Neuronal stem cell (in vitro differentiated cells): ENCODE measurements around the gene ATAD3B.

Experiments
- DNase-seq: peaks from one replicate; pipeline ENCODE4 v3.0.0-alpha.2; 2013; ENCODE audit warnings: low spot score
- H2AFZ ChIP-seq: one replicate; pipeline ENCODE4 v1.6.1; 2013; ENCODE audit warnings: mild to moderate bottlenecking, low read length, inconsistent platforms
- H2AK5ac ChIP-seq: 2 replicates; pipeline ENCODE4 v1.6.1; 2013; ENCODE audit warnings: low read depth, mild to moderate bottlenecking, inconsistent platforms, low read length, moderate library complexity, mixed read lengths
- H2BK120ac ChIP-seq: 2 replicates; pipeline ENCODE4 v1.6.1; 2013; ENCODE audit warnings: low read depth, mild to moderate bottlenecking, inconsistent platforms, low read length, moderate library complexity, mixed read lengths
- H2BK12ac ChIP-seq: one replicate; pipeline ENCODE4 v1.6.1; 2013; ENCODE audit warnings: low read length, inconsistent platforms
- H2BK15ac ChIP-seq: 2 replicates; pipeline ENCODE4 v1.6.1; 2013; ENCODE audit warnings: mild to moderate bottlenecking, low read length, inconsistent platforms, mixed read lengths
- H2BK5ac ChIP-seq: one replicate; pipeline ENCODE4 v1.6.1; 2013; ENCODE audit warnings: inconsistent platforms, mild to moderate bottlenecking, low read length, moderate library complexity
- H3K14ac ChIP-seq: one replicate; pipeline ENCODE4 v1.6.1; 2013; ENCODE audit warnings: low read length, inconsistent platforms
- H3K18ac ChIP-seq: 2 replicates; pipeline ENCODE4 v1.6.1; 2013; ENCODE audit warnings: low read length, inconsistent platforms
- H3K23ac ChIP-seq: 2 replicates; pipeline ENCODE4 v1.6.1; 2013; ENCODE audit warnings: low read depth, mild to moderate bottlenecking, mixed read lengths, low read length, inconsistent platforms; ENCODE audit not compliant: poor library complexity
- H3K27ac ChIP-seq: replicated peaks from 3 replicates; pipeline ENCODE4 v1.5.1; 2013; ENCODE audit warnings: low read length, inconsistent platforms
- H3K27me3 ChIP-seq, 3 experiments: 2 replicates each; pipeline ENCODE4 v1.6.1; 2013; ENCODE audit warnings: low read length in 3 of 3, mild to moderate bottlenecking in 2 of 3, inconsistent platforms in 1 of 3, low read depth in 1 of 3, mixed read lengths in 1 of 3, moderate library complexity in 1 of 3; ENCODE audit not compliant: control insufficient read depth in 3 of 3, insufficient read depth in 3 of 3
- H3K36me3 ChIP-seq, 2 donors: replicated peaks in 1 of 2; 2 replicates each; pipeline ENCODE4 v1.6.1; 2013; ENCODE audit warnings: low read length in 2 of 2; ENCODE audit not compliant: control insufficient read depth in 2 of 2, insufficient read depth in 2 of 2
- H3K4ac ChIP-seq: 2 replicates; pipeline ENCODE4 v1.6.1; 2013; ENCODE audit warnings: inconsistent platforms, mild to moderate bottlenecking, low read length, moderate library complexity
- H3K4me1 ChIP-seq, 2 donors: 1 replicate in 1 of 2; 2 replicates in 1 of 2; pipeline ENCODE4 v1.6.1; 2013; ENCODE audit warnings: low read length in 2 of 2, low read depth in 1 of 2; ENCODE audit not compliant: control insufficient read depth in 2 of 2, insufficient read depth in 1 of 2
- H3K4me2 ChIP-seq: one replicate; pipeline ENCODE4 v1.6.1; 2013; ENCODE audit warnings: mild to moderate bottlenecking, low read length, inconsistent platforms; ENCODE audit not compliant: insufficient read depth, poor library complexity, severe bottlenecking
- H3K4me3 ChIP-seq, 2 donors: 2 replicates each; pipeline ENCODE4 v1.5.1; 2013; ENCODE audit warnings: low read length in 2 of 2, mild to moderate bottlenecking in 2 of 2, inconsistent platforms in 1 of 2, moderate library complexity in 1 of 2
- H3K79me1 ChIP-seq: one replicate; pipeline ENCODE4 v1.6.1; 2013; ENCODE audit warnings: low read depth, mild to moderate bottlenecking, inconsistent platforms, low read length, moderate library complexity
- H3K9ac ChIP-seq: one replicate; pipeline ENCODE4 v1.6.1; 2013; ENCODE audit warnings: mild to moderate bottlenecking, low read depth, low read length, inconsistent platforms; ENCODE audit not compliant: poor library complexity
- H3K9me3 ChIP-seq, 2 donors: replicated peaks in 1 of 2; 2 replicates each; pipeline versions ENCODE3 to v1.6.1; 2013; ENCODE audit warnings: low read length in 2 of 2, mild to moderate bottlenecking in 2 of 2, inconsistent platforms in 1 of 2, low read depth in 1 of 2, mixed read lengths in 1 of 2, moderate library complexity in 1 of 2; ENCODE audit not compliant: control insufficient read depth in 2 of 2, insufficient read depth in 1 of 2
- H4K8ac ChIP-seq: one replicate; pipeline ENCODE4 v1.6.1; 2013; ENCODE audit warnings: low read depth, mild to moderate bottlenecking, inconsistent platforms, low read length, moderate library complexity
- H4K91ac ChIP-seq: one replicate; pipeline ENCODE4 v1.6.1; 2013; ENCODE audit warnings: low read length, low read depth, mild to moderate bottlenecking, inconsistent platforms; ENCODE audit not compliant: poor library complexity
- WGBS, 2 donors: extraction: QIAGEN DNeasy Blood & Tissue Kit; methylation state at CpG; one replicate each; pipeline ENCODE4 v1.1.7; 2013; ENCODE audit warnings: missing lambda C conversion rate in 2 of 2, mixed read lengths in 1 of 2; ENCODE audit not compliant: insufficient read length in 2 of 2, insufficient replicate concordance in 1 of 2; ENCODE audit errors: extremely low coverage in 2 of 2; 5-methylcytosine and 5-hydroxymethylcytosine counted together

The ATAD3B gene

DNA sequence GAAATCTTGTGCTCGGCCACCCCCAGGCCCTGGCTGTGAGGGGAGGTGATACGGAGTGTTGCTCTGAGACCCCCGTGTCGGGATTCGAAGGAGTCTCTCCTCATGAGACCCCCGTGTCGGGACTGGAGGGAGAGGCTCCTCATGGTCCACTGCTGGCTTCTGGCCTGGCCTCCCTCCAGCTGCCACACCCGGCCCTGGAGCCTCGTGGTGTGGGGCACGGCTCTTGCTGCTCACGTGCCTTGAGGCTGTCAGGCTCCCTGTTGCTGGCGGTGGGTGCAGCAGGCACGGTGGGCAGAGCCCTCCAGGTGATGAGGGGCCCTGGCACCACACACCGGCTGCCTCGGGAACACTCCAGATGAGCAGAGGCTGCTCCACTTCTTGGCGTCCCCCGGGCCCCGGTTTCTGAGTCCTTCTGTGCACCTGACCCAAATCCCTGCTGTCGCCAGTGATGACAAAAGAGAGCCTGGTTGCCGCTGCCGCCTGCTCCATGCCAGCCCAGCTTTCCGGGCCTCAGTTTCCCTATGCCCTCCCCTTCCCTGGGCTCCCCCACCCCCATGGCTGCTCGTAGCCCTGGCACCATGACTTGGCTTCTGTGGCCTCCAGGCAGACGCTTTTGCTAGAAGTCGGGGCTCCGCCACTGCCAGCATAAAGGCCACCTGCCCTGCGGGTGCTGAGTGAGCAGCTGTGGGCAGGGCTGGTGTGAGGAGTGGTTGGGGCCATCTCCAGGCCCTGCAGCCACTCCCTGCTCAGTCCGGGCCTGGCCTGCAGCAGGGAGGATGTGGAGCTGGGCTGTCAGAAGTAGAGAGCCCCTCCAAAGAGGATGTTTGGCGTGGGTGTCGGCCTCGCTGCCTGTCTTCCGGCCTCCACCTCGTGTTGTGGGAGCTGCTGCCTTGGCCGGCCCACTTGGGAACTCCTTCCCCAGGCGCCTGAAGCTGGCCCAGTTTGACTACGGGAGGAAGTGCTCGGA, 57.0 kb downstream of the ATAD3B start:
- Histone ChIP-seq H3K4me3 (no peak overlapping the region), H3K79me1 (peaks cover 4% of the 10 kb centered on the region), H2BK120ac (no peak overlapping the region), H2BK15ac (no peak overlapping the region), H3K9ac (no peak overlapping the region), H3K27ac (no peak overlapping the region), H3K4ac (no peak overlapping the region), H3K9me3 (peaks cover 4 to 17% of the 10 kb centered on the region in 2 donors), H3K4me2 (no peak overlapping the region), H3K27me3 (no peaks in the 10 kb centered on the region), H3K23ac (peak overlapping the region; percentile 43), H3K36me3 (peaks cover 14 to 42% of the 10 kb centered on the region in 2 donors), H3K14ac (no peak overlapping the region), H2BK5ac (no peak overlapping the region), H2AK5ac (no peak overlapping the region), H2BK12ac (peak overlapping the region; percentile 84), H3K18ac (no peak overlapping the region), H3K4me1 (no peaks in the 10 kb centered on the region), H4K8ac (no peak overlapping the region), H4K91ac (no peak overlapping the region), H2AFZ (no peak overlapping the region)
- WGBS, 2 donors = no CpG with 5 or more reads among the region's 37 CpGs
- DNase-seq = no peak

DNA sequence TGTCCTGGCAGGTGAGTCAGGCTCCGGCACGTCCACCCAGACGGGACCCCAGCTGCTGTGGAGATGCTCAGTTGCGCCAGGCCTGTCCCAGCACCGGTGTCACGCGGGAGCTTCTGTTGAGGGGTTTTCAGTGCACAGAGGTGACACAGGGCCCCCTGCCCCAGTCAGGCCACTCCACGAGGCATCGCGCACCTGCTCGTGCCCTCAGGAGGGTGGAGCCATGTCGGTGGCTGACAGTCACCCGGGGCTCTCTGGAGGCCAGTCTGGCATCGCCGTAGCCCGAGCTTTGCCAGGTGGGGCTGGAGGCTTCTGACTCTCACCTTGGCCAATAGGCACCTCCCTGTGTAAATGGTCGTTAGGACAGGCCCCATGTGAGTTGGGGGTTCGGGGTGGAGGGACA, 57.8 kb downstream of the ATAD3B start:
- DNase-seq = no peak
- H3K9ac ChIP-seq = no peak overlapping the region
- H3K9me3 ChIP-seq = peaks cover 4 to 17% of the 10 kb centered on the region in 2 donors
- no peak overlapping the region for H3K4me3 ChIP-seq
- H3K4me1 ChIP-seq = no peaks in the 10 kb centered on the region
- no peak overlapping the region for H2BK5ac ChIP-seq
- no peak overlapping the region for H2BK12ac ChIP-seq
- WGBS, 2 donors = no CpG with 5 or more reads among the region's 18 CpGs
- H2AFZ ChIP-seq = no peak overlapping the region
- H3K27ac ChIP-seq = no peak overlapping the region
- H2BK120ac ChIP-seq = no peak overlapping the region
- H3K27me3 ChIP-seq = no peaks in the 10 kb centered on the region
- peaks cover 14 to 41% of the 10 kb centered on the region in 2 donors for H3K36me3 ChIP-seq
- no peak overlapping the region for H2BK15ac ChIP-seq
- H3K23ac ChIP-seq = no peak overlapping the region
- no peak overlapping the region for H4K8ac ChIP-seq
- no peak overlapping the region for H4K91ac ChIP-seq
- H3K14ac ChIP-seq = no peak overlapping the region
- H3K4me2 ChIP-seq = no peak overlapping the region
- H2AK5ac ChIP-seq = no peak overlapping the region
- H3K79me1 ChIP-seq = peaks cover 4% of the 10 kb centered on the region
- H3K4ac ChIP-seq = no peak overlapping the region
- H3K18ac ChIP-seq = no peak overlapping the region

DNA sequence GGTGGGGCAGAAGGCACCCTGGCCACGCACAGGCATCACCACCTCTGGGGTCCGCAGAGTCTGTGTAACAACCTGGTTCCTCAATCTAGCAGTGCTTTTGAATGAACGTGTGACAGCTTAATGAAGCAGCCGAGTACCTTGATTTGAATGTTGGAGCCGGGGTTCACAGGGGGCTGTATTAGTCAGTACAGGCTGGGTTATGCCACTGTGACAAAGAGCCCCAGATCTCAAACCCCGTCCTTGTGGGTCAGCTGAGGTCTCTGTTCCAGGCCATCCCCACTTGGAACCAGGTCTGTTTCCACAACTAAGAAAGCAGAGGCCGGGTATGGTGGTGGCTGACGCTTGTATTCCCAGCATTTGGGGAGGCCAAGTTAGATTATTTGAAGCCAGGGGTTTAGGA, 58.4 kb downstream of the ATAD3B start:
- H4K8ac ChIP-seq = no peak overlapping the region
- DNase-seq = no peak
- no peak overlapping the region for H3K4me2 ChIP-seq
- H2AFZ ChIP-seq = no peak overlapping the region
- no peak overlapping the region for H2AK5ac ChIP-seq
- H3K79me1 ChIP-seq = peaks cover 4% of the 10 kb centered on the region
- no peak overlapping the region for H3K4ac ChIP-seq
- H4K91ac ChIP-seq = no peak overlapping the region
- H3K18ac ChIP-seq = no peak overlapping the region
- WGBS, 2 donors = no CpG with 5 or more reads among the region's 8 CpGs
- no peak overlapping the region for H2BK12ac ChIP-seq
- no peak overlapping the region for H3K4me3 ChIP-seq
- H2BK5ac ChIP-seq = no peak overlapping the region
- H2BK15ac ChIP-seq = no peak overlapping the region
- no peaks in the 10 kb centered on the region for H3K27me3 ChIP-seq
- H3K9ac ChIP-seq = no peak overlapping the region
- peaks cover 14 to 39% of the 10 kb centered on the region in 2 donors for H3K36me3 ChIP-seq
- no peak overlapping the region for H3K27ac ChIP-seq
- no peaks in the 10 kb centered on the region for H3K4me1 ChIP-seq
- no peak overlapping the region for H3K14ac ChIP-seq
- no peak overlapping the region for H3K23ac ChIP-seq
- H2BK120ac ChIP-seq = no peak overlapping the region
- peaks cover 4 to 17% of the 10 kb centered on the region in 2 donors for H3K9me3 ChIP-seq

DNA sequence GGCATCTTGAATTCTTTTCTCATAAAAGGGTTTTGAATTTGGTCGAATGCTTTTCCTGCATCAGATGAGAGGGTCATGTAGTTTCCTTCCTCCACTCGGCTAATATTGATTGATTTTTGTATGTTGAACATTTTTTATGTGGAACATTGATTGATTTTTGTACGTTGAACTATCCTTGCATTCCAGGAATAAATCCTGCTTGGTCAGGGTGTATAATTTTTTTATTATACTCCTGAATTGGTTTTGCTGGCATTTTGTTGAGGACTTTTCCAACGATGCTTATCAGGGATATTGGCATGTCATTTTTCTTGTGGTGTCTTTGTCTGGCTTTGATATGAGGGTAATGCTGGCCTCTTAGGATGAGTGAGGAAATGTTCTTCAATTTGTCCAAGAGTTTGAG, 60.4 kb downstream of the ATAD3B start:
- Histone ChIP-seq H3K18ac (no peak overlapping the region), H3K4ac (no peak overlapping the region), H3K9me3 (peaks cover 4 to 17% of the 10 kb centered on the region in 2 donors), H2BK15ac (no peak overlapping the region), H3K14ac (no peak overlapping the region), H2BK120ac (no peak overlapping the region), H3K36me3 (peaks cover 14 to 34% of the 10 kb centered on the region in 2 donors), H2AK5ac (no peak overlapping the region), H2BK5ac (no peak overlapping the region), H3K4me2 (no peak overlapping the region), H3K4me3 (no peak overlapping the region), H3K79me1 (peaks cover 14% of the 10 kb centered on the region), H3K23ac (no peak overlapping the region), H3K4me1 (no peaks in the 10 kb centered on the region), H4K91ac (no peak overlapping the region), H3K9ac (no peak overlapping the region), H3K27me3 (no peaks in the 10 kb centered on the region), H2AFZ (no peak overlapping the region), H4K8ac (no peak overlapping the region), H3K27ac (no peak overlapping the region), H2BK12ac (no peak overlapping the region)
- no CpG with 5 or more reads among the region's 4 CpGs for WGBS, 2 donors
- no peak for DNase-seq
